ENCODE measurements around the gene SMCHD1. TPM values are rescaled to one million over a fixed set of nuclear protein-coding genes. Genes with fewer than 3 reads are reported as not detected.

SMCHD1 gene
- total RNA-seq, 1 donor from 2014 or later = 54.1 TPM

- no peak for TF ChIP-seq CTCF (IDR thresholded peaks at IDR 0.05)
- Histone ChIP-seq H3K4me1 (no peaks in the 10 kb centered on the region), H3K27me3 (no peaks in the 10 kb centered on the region), H3K36me3 (peaks cover 95% of the 10 kb centered on the region), H3K27ac (no peak overlapping the region), H3K9me3 (no peaks in the 10 kb centered on the region), H3K4me3 (no peak overlapping the region)
- DNase-seq (no peak), ATAC-seq (no peak)
- intact Hi-C loops (cut with DNase I) = no loop called here
These were observed 37.0 kb downstream of the SMCHD1 start for GRCh38 chr18:2692508-2692907.

- DNase-seq = no peak
- ATAC-seq = no peak
- Histone ChIP-seq H3K4me3 (no peak overlapping the region), H3K27ac (no peak overlapping the region), H3K4me1 (no peaks in the 10 kb centered on the region), H3K9me3 (no peaks in the 10 kb centered on the region), H3K27me3 (no peaks in the 10 kb centered on the region), H3K36me3 (peaks cover 99% of the 10 kb centered on the region)
- intact Hi-C loops (cut with DNase I) = no loop called here
- TF ChIP-seq CTCF (IDR thresholded peaks at IDR 0.05) = no peak
These were observed 41.7 kb downstream of the SMCHD1 start for GRCh38 chr18:2697184-2697583.

- no peak for TF ChIP-seq CTCF (IDR thresholded peaks at IDR 0.05)
- intact Hi-C loops (cut with DNase I) = no loop called here
- Histone ChIP-seq H3K4me3 (no peak overlapping the region), H3K27me3 (no peaks in the 10 kb centered on the region), H3K27ac (no peak overlapping the region), H3K9me3 (no peaks in the 10 kb centered on the region), H3K36me3 (peaks cover 99% of the 10 kb centered on the region), H3K4me1 (no peaks in the 10 kb centered on the region)
- DNase-seq (no peak), ATAC-seq (no peak)
These were observed 43.5 kb downstream of the SMCHD1 start for GRCh38 chr18:2699001-2699400.

- Histone ChIP-seq H3K36me3 (peaks cover 100% of the 10 kb centered on the region), H3K4me3 (no peak overlapping the region), H3K27me3 (no peaks in the 10 kb centered on the region), H3K9me3 (no peaks in the 10 kb centered on the region), H3K27ac (no peak overlapping the region), H3K4me1 (no peaks in the 10 kb centered on the region)
- intact Hi-C loops (cut with DNase I) = no loop called here
- no peak for ATAC-seq
- TF ChIP-seq CTCF (IDR thresholded peaks at IDR 0.05) = no peak
- no peak for DNase-seq
These were observed 49.0 kb downstream of the SMCHD1 start for GRCh38 chr18:2704541-2704940.

- intact Hi-C loops (cut with DNase I) = no loop called here
- Histone ChIP-seq H3K4me1 (no peaks in the 10 kb centered on the region), H3K27me3 (no peaks in the 10 kb centered on the region), H3K27ac (no peak overlapping the region), H3K9me3 (no peaks in the 10 kb centered on the region), H3K36me3 (peaks cover 96% of the 10 kb centered on the region), H3K4me3 (no peak overlapping the region)
- ATAC-seq = no peak
- TF ChIP-seq CTCF (IDR thresholded peaks at IDR 0.05) = no peak
- no peak for DNase-seq
These were observed 51.4 kb downstream of the SMCHD1 start for GRCh38 chr18:2706903-2707302.

GRCh38 chr18:2707551-2708168 lies 52.1 kb downstream of the SMCHD1 start:
- Histone ChIP-seq H3K4me3 (no peak overlapping the region), H3K4me1 (no peaks in the 10 kb centered on the region), H3K36me3 (peaks cover 96% of the 10 kb centered on the region), H3K27ac (no peak overlapping the region), H3K9me3 (no peaks in the 10 kb centered on the region), H3K27me3 (no peaks in the 10 kb centered on the region)
- DNase-seq (no peak), ATAC-seq (no peak)
- no peak for TF ChIP-seq CTCF (IDR thresholded peaks at IDR 0.05)
- intact Hi-C loops (cut with DNase I) = no loop called here
